GM18873 (cell line): Measurements from ENCODE around the gene JAKMIP2.
"Not testable (repeated sequence)": the region's sequence is repeated elsewhere in the genome, so short reads cannot be mapped to it uniquely, and the experiment has no call there.

ENCODE experiments used
- ATAC-seq: cut with Tn5 transposase; IDR thresholded peaks from one replicate; pipeline ENCODE4 v1.9.1; 2021; ENCODE audit warnings: mild to moderate bottlenecking, moderate library complexity, moderate number of reproducible peaks; ENCODE audit not compliant: unreplicated experiment, low FRiP score

The JAKMIP2 gene

DNA sequence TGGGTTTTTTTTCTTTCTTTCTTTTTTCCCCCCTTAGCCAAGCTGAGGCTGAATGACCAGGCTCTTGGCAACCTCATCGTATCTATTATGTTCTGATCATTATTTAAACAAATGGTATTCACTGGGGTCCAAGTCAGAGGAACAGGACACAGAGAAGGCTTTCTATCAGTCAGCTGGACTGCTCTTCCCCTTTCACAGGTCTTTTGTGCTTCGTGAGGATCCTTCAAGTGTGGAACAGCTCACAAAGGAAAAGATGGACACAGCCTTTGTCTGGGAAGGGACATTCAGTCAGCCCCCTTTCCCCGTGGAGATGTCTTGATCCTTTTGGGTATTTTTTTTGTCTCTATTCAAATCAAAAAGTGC is 218.4 kb downstream of the JAKMIP2 start:
- ATAC-seq, result no peak

DNA sequence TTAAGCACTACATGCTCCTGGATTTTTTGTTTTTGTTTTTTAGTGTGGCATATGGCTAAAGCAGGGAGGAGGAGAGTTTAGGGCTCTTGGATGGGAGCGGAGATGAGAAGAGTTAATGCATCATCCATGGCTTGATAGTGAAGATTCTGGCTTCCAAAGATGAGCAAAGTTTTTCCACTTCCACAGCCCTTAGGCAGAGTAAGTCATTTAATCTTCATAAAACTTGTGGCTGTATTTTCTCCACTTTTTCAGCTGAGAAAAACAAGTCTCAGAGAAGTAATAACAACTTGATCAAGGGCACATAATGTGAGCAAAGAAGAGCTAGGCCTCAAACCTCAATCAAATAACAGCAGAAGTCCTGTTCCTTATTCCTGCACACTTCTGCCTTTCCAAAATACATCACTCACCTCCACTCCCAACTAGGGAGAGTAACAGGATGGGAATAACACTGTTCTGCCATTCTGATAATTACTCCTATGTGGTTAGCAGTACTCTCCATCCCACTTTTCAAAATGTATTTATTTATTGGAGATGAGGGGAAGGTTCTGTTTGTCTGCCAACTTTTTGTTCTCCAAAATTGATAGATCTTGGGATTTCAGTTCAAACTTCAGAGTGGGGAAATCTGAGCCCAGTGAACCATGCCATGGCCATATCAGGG is 218.9 kb downstream of the JAKMIP2 start:
- no peak for ATAC-seq

DNA sequence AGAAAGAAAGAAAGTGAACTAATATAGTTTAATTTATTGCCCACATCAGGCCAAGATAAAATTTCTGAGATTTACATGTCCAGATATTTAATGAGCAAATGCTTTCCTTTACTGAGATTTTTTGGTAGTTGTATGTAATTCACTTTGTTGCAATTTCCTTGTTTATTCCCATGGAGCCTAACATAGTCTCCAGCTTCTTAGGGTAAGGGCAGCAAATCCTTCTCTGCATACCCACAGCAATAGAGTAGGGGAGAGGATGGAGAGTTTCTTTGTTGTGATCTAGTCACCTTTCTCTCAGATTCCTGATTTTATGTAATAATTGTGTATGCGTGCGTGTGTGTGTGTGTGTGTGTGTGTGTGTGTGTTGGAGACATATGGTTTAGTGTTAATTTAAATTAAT is 221.1 kb downstream of the JAKMIP2 start:
- ATAC-seq, result no peak

DNA sequence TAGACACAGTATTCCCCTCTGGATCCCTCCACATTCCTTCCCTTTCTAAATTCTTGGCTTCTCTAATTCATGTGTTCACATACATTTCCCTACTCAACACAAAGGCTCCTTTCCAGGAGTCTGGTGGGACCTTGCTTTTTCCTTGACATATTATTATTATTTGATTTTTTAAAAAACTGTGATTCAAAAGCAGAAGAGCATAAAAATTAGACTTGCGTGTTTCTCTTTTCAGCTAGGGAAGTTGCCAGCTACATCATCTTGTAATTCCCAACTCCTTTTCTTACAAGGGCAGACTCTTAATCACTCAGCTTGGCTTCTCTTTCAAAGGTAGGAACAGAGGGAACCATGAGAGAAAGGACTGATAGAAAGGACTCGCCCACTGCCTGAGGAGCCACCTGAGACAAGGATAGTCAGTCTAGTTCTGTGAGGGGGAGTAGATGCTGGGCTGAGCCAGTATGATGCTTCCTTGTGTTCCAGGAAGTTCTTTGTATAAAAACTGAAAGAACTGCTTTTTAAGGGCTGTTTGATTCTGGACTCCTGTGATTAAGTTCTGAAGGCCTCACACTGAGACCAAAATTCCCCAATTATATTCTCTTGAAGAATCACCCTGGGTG is 221.7 kb downstream of the JAKMIP2 start:
- no peak for ATAC-seq

DNA sequence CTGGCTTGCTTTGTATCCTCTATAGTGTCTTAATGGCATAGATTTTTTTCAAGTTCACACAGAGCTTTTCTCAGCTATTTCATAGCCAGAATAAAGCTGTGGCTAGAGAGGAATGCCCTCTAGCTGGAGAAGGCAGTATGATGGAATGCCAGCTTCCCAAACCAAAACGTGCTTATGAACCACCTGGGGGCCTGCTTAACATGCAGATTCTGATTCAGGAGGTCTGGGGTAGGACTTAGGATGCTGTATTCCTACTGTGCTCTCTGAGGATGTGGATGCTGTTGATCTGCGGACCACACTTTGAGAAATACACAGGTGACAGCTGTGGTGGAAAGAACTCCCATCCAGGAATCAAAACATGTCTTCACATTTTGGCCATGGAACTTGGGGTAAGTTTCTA is 222.8 kb downstream of the JAKMIP2 start:
- no peak for ATAC-seq

DNA sequence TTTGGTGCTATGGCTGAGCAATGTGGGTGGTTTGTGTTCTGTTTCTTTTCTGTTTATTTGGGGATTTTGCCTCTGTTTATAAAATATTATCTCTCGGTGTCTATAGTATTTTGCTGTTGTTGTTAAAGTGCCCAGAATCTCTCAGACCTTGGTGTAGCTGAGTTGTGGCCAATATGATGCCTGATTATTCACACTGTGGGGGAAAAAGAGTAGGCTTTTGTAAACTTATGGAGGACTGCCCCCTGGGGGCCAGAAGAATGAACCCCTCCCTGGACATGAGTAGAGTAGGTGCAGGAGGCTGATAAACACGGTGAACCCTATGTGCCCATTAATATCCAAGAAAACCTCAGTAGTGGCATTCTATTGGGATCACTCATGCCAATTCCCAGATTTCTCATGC is 223.7 kb downstream of the JAKMIP2 start:
- ATAC-seq, result no peak

DNA sequence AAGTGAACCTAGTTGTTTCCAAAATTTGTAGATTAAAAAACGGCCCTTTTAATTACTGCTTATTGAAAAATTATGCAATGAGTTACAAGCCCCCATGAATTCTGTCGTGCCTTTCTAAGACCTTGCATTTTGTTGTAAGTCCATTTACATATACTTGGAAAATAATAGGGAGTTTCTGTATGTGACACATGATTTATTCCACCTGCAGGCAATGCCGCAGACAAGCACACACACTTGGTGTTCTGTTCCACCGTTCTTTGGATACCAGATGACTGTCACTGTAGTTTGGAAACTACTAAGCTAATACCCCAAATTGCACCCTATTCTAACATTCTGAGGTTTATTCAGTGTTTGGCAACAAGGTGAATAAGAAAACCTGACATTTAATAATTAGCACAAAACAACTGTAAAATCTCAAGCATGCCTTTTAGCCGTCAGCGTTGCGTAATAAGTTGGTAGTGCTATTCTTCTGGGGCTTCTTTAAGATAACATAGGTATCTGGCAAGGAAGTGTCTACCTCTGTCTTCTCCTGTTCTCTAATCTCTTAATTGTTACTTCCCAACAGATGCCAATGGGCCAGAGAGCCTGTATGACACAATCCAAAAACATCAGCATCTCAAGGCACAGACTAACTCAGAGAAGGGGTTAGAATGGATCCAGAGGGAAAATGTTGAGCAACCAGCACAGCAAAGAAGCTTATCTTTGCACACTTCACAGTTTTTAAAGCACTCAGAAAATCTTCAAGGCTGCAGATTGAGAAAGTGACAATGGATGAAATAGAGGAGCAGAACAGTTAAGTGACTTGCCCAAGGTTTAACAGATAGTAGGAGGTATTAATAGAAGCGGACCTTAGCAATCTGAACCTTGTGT is 224.4 kb downstream of the JAKMIP2 start:
- no peak for ATAC-seq

DNA sequence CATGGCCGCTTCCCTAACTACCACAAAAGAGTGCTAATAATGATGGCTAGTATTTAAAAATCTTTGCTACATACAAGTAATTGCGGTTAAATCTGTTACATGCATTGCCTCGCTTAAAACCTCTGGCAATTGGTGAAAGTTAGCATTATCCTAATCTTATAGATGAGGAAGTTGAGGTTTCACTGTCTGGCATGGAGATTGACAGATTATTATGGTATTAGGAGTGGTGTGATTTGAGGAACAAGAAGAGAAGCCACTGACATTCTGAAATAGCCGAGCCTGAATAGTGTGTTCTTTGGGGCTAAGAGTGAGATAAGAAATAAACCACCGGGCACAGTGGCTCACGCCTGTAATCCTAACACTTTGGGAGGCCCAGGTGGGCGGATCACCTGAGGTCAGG is 227.4 kb downstream of the JAKMIP2 start:
- ATAC-seq, result no peak

DNA sequence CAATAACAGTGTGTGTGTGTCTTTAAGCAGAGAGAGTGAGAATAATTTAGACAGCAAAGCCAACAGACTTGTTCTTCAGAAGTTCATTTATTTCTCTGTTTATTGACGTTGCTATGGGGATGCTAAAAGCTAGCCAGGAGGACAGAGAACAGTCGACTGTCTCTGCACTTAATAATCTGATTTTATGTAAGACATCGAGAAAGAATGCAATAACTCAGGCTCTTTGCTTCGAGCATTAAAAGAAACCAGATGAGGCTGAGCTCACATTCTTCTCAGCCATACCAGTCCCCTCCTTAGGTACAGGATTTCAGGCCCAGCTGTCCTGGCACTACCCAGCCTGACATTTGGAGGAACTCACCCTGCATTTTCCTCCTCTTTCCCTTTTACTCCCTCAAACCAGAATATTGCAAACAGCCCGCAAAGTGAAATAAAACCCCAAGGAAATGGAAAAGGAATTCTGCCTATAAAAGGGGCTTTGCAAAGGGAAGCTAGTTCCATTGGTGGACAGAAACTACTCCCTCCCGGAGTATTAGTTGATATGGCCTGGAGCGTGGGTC is 228.2 kb downstream of the JAKMIP2 start:
- no peak for ATAC-seq

DNA sequence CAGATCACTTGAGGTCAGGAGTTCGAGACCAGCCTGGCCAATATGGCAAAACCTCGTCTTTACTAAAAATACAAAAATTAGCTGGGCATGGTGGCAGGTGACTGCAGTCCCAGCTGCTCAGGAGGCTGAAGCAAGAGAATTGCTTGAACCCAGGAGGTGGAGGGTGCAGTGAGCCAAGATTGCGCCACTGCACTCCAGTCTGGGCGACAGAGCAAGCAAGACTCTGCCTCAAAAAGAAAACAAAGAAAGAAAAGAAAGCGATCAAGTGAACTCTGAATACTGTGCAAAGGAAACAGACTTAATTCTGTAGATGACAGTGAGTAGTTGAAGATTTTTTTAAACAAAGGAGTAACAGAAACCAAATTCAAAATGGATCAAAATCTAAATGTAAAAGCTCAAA is 228.7 kb downstream of the JAKMIP2 start:
- not testable (repeated sequence) for ATAC-seq

DNA sequence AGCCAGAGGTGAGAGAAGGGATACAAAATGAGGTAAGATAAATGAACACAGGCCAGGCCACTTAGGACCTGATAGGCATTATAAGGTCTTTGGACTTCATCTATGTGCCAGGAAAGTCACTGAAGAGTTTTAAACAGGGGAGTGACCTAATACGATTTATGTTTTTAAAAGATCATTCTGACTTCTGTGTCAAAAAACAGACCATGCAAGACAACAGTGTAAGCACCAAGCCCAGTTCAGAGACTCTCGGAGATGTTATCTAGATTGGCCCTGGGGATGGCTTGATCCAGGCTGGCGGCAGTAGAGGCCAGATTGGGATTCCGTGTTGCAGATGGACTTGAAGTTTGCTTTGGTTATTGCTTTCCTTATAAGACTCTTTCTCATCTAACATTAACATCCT is 229.6 kb downstream of the JAKMIP2 start:
- ATAC-seq, result no peak

DNA sequence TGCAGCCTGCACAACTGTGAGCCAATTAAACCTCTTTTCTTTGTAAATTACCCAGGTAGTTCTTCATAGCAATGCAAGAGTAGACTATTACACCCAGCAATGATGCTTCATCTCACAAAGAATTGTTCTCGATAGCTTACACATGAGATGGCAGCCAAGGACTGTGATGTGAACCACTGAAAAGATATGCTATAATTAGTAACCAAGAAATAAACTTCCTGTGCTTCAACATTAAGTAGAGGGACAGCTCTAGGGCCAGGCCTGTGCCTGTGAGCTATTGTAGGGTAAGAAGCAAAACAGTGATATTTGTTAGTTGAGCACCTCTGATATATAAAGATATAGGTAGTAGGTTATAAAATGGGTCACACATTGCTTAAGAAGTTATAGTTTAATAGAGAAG is 230.9 kb downstream of the JAKMIP2 start:
- ATAC-seq, result no peak

DNA sequence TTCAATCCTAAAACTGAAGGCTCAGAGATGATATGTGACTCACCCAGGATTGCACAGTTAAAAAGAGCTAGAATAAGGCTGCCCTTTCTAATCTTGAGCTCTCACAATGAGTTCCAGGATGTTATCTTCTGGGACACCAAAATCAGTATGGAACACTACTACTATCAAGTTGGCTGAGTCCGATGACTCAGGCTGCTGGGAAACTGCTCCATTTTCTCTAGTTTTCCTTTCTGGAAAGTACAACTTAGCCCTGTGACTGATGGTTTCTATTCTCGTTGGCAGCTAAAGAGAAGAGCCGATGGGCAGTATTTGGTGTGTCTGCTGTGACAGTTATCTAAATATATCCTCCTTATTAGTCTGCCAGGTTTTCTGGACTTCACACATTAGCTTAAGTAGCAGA is 234.8 kb downstream of the JAKMIP2 start:
- ATAC-seq, result no peak

DNA sequence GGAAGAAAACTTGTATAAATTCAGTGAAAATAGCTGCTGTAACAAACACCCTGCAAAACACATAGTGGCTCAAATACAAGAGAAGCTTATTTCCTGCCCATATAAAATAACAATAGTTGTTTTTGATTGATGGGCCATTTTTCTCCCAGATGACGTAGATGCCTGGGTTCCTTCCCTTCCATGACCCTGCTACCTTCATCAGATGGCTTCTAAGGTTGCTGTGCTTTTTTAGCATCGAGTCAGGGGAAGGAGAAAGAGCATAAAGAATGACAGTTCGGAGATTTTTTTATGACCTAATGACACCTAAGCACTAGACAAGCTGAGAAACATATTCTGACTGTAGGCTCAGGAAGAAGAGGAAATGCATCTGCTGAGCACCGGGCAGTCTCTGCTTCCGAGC is 238.0 kb downstream of the JAKMIP2 start:
- no peak for ATAC-seq

DNA sequence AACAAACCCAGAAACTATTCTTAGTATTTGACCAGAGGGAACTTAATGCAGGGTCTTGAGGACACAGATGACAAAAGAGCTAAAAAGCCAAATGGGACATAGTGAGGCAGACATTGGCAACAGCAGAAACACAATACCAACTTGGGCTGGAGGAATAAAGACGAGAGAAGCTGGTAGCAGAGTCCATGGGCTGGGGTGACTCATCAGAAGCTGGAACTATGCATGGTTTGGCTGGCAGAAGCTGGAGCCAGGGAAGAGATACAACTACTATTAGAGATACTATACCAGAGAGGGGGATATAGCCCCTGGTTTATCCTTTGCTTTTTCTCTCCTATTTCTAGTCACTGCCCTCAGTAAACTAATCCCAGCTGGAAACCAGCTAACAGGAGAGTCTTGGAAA is 243.5 kb downstream of the JAKMIP2 start:
- ATAC-seq, result no peak

DNA sequence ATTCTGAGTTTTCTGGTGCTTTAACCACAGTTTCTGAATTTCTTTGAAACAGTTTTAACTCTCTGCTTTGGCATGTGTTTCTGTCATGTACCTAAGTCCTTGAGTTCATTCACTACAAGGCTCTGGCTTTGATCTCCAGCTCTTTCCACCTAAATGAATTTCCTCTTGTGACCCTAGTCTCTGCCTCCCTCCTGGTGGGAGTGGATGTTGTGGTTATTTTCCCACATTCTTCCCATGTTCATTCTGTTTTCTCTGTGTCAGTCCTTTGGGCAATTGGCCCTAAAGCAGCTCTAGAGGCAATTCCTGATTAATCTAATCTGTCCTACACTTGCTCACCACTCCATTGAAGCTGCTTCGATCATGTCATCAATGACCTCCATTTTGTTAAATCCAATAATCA is 244.3 kb downstream of the JAKMIP2 start:
- ATAC-seq, result no peak
